Stimulated activated CD4-positive, alpha-beta T cell treated with anti-CD3 and anti-CD28 coated beads, Interleukin-12 subunit alpha, Interleukin-12 subunit beta, amount 100 ng/mL, for 24 hours (primary cell): ENCODE results near the gene SUGCT.

Source experiments
- DNase-seq, 2 experiments: peaks; one replicate each; pipeline ENCODE4 v3.0.0-alpha.2; 2020; ENCODE audit warnings: low read depth in 2 of 2

SUGCT gene

GRCh38 chr7:40865441-40866233 lies 730.8 kb downstream of the SUGCT start:
- DNase-seq: no peak

GRCh38 chr7:40866601-40867000 lies 731.8 kb downstream of the SUGCT start:
- no peak for DNase-seq

- DNase-seq: no peak
Measured at GRCh38 chr7:40870108-40870507, 735.3 kb downstream of the SUGCT start.

GRCh38 chr7:40873248-40873647 lies 738.4 kb downstream of the SUGCT start:
- DNase-seq: no peak

- DNase-seq: no peak
Measured at GRCh38 chr7:40874756-40875155, 740.0 kb downstream of the SUGCT start.

- DNase-seq: no peak
Measured at GRCh38 chr7:40876601-40877000, 741.8 kb downstream of the SUGCT start.

GRCh38 chr7:40879941-40880543 lies 745.2 kb downstream of the SUGCT start:
- no peak for DNase-seq

GRCh38 chr7:40880581-40880980 lies 745.8 kb downstream of the SUGCT start:
- no peak for DNase-seq

GRCh38 chr7:40881405-40881926 lies 746.7 kb downstream of the SUGCT start:
- DNase-seq: no peak

- DNase-seq: no peak
Measured at GRCh38 chr7:40882071-40882658, 747.4 kb downstream of the SUGCT start.

- no peak for DNase-seq
Measured at GRCh38 chr7:40883826-40884225, 749.0 kb downstream of the SUGCT start.

GRCh38 chr7:40884241-40884640 lies 749.4 kb downstream of the SUGCT start:
- DNase-seq: no peak

GRCh38 chr7:40885503-40885902 lies 750.7 kb downstream of the SUGCT start:
- no peak for DNase-seq

GRCh38 chr7:40887099-40887498 lies 752.3 kb downstream of the SUGCT start:
- DNase-seq: no peak

GRCh38 chr7:40888499-40888898 lies 753.7 kb downstream of the SUGCT start:
- no peak for DNase-seq

- no peak for DNase-seq
Measured at GRCh38 chr7:40889099-40889498, 754.3 kb downstream of the SUGCT start.

GRCh38 chr7:40889539-40889938 lies 754.7 kb downstream of the SUGCT start:
- DNase-seq: no peak

- DNase-seq: no peak
Measured at GRCh38 chr7:40890088-40890692, 755.4 kb downstream of the SUGCT start.

- DNase-seq: no peak
Measured at GRCh38 chr7:40891232-40891631, 756.4 kb downstream of the SUGCT start.

GRCh38 chr7:40899151-40899550 lies 764.3 kb downstream of the SUGCT start:
- DNase-seq: no peak

GRCh38 chr7:40899636-40900507 lies 765.1 kb downstream of the SUGCT start:
- DNase-seq: no peak
